ENCODE results near the gene DCLRE1B.

- TF ChIP-seq CTCF (IDR thresholded peaks at IDR 0.05) (no peak), POLR2A (IDR thresholded peaks at IDR 0.05) (no peak)
These were observed 11.8 kb downstream of the DCLRE1B start for GRCh38 chr1:113916974-113917373.
